Activated T-cell treated with anti-CD3 and anti-CD28 coated beads, Interleukin-2, amount 50 U/mL, for 72 hours (primary cell): Measurements from ENCODE around the gene MAGEA9B. TPM values are rescaled to one million over a fixed set of nuclear protein-coding genes. Genes with fewer than 3 reads are reported as not detected.
"Not testable (repeated sequence)": the region's sequence is repeated elsewhere in the genome, so short reads cannot be mapped to it uniquely, and the experiment has no call there.

Experiments
- ATAC-seq, 2 donors: fragments of 150-1000 bp; cut with Tn5 transposase; replicated peaks in 1 of 2; 2 replicates each; pipeline ENCODE4 v1.10.0; 2021; ENCODE audit warnings: moderate library complexity in 2 of 2, mild to moderate bottlenecking in 1 of 2
- DNase-seq, 2 donors: peaks; one replicate each; pipeline ENCODE4 v3.0.0; 2021 to 2022; ENCODE audit warnings: mixed read lengths in 1 of 2
- H3K27ac Mint-ChIP-seq: one replicate; pipeline ENCODE4 v1.8.0; 2022; ENCODE audit warnings: mild to moderate bottlenecking, moderate library complexity, mixed read lengths
- H3K27me3 Mint-ChIP-seq: one replicate; pipeline ENCODE4 v1.8.0; 2022; ENCODE audit warnings: low read depth, mixed read lengths
- H3K36me3 Mint-ChIP-seq, 2 donors: one replicate each; pipeline ENCODE4 v1.8.0; 2022; ENCODE audit warnings: mixed read lengths in 2 of 2, mild to moderate bottlenecking in 1 of 2; ENCODE audit not compliant: insufficient read depth in 2 of 2
- H3K4me1 Mint-ChIP-seq: one replicate; pipeline ENCODE4 v1.8.0; 2022; ENCODE audit warnings: low read depth, mixed read lengths
- H3K4me3 Mint-ChIP-seq, 2 donors: one replicate each; pipeline ENCODE4 v1.8.0; 2022; ENCODE audit warnings: mild to moderate bottlenecking in 2 of 2, mixed read lengths in 2 of 2, moderate library complexity in 2 of 2
- H3K9me3 Mint-ChIP-seq, 2 donors: one replicate each; pipeline ENCODE4 v1.8.0; 2022; ENCODE audit warnings: mixed read lengths in 2 of 2
- total RNA-seq, 2 donors: library from RNA; stranded (reverse); gene quantifications; one replicate each; pipeline ENCODE4 v1.2.3, GENCODE V29; 2022

The MAGEA9B gene
- total RNA-seq, 2 donors from 2014 or later = not detected

- H3K4me1 Mint-ChIP-seq = peaks cover 6% of the 10 kb centered on the region
- ATAC-seq (peak; percentile 56 to 60), DNase-seq (peak; percentile 87 to 91)
- H3K4me3 Mint-ChIP-seq = peak overlapping the region; percentile 95 to 96
- H3K27ac Mint-ChIP-seq = peak overlapping the region; percentile 95
- no peaks in the 10 kb centered on the region for H3K9me3 Mint-ChIP-seq
- peaks cover 12% of the 10 kb centered on the region for H3K27me3 Mint-ChIP-seq
- H3K36me3 Mint-ChIP-seq = peaks cover 0 to 5% of the 10 kb centered on the region in 2 donors
Observed at GRCh38 chrX:149539283-149540130, 47.8 kb downstream of the MAGEA9B start.

- H3K36me3 Mint-ChIP-seq, H3K4me3 Mint-ChIP-seq: not testable (repeated sequence)
- peaks cover 12% of the 10 kb centered on the region for H3K27me3 Mint-ChIP-seq
Observed at GRCh38 chrX:149537474-149537873, 49.8 kb downstream of the MAGEA9B start.

GRCh38 chrX:149534926-149535602, 52.2 kb downstream of the MAGEA9B start:
- not testable (repeated sequence) for DNase-seq, H3K36me3 Mint-ChIP-seq, H3K4me1 Mint-ChIP-seq, H3K4me3 Mint-ChIP-seq, H3K9me3 Mint-ChIP-seq, ATAC-seq, H3K27ac Mint-ChIP-seq
- peaks cover 12% of the 10 kb centered on the region for H3K27me3 Mint-ChIP-seq

More at GRCh38 chrX:149537474-149537873, 49.8 kb downstream of the MAGEA9B start:
- not testable (repeated sequence) for H3K9me3 Mint-ChIP-seq, H3K27ac Mint-ChIP-seq, DNase-seq, ATAC-seq, H3K4me1 Mint-ChIP-seq

- DNase-seq, ATAC-seq, H3K36me3 Mint-ChIP-seq, H3K4me3 Mint-ChIP-seq, H3K9me3 Mint-ChIP-seq, H3K27ac Mint-ChIP-seq, H3K4me1 Mint-ChIP-seq: not testable (repeated sequence)
- H3K27me3 Mint-ChIP-seq = peaks cover 12% of the 10 kb centered on the region
Observed at GRCh38 chrX:149533999-149534398, 53.3 kb downstream of the MAGEA9B start.

- H3K4me1 Mint-ChIP-seq, H3K36me3 Mint-ChIP-seq, DNase-seq, H3K9me3 Mint-ChIP-seq, H3K27ac Mint-ChIP-seq, ATAC-seq, H3K4me3 Mint-ChIP-seq: not testable (repeated sequence)
- peaks cover 12% of the 10 kb centered on the region for H3K27me3 Mint-ChIP-seq
Observed at GRCh38 chrX:149532868-149533267, 54.4 kb downstream of the MAGEA9B start.

Other genes with a start within 250 kb of the MAGEA9B start
- 10 to 100 TPM; 64.6 to 84.7 TPM for gene IDS, start 82.2 kb downstream of the MAGEA9B start, total RNA-seq
- gene EOLA1, start 46.4 kb downstream of the MAGEA9B start, total RNA-seq = 10 to 100 TPM; 26.7 to 28.1 TPM
- not detected for gene HSFX3, start 37.5 kb downstream of the MAGEA9B start, total RNA-seq
- gene HSFX2, start 7.9 kb upstream of the MAGEA9B start, total RNA-seq = under 1 TPM; 0.17 to 0.39 TPM
- gene TMEM185A, start 44.3 kb upstream of the MAGEA9B start, total RNA-seq = 10 to 100 TPM; 19.8 to 22.9 TPM
- gene MAGEA11, start 124.6 kb upstream of the MAGEA9B start, total RNA-seq = not detected
- under 1 TPM; 0.67 to 1.00 TPM for gene HSFX1, start 186.6 kb upstream of the MAGEA9B start, total RNA-seq
- not detected for gene MAGEA9, start 194.5 kb upstream of the MAGEA9B start, total RNA-seq